Measurements from ENCODE around the gene MZT2B.

- TF ChIP-seq ETS1 (IDR thresholded peaks at IDR 0.05) (no peak), POLR2AphosphoS5 (IDR thresholded peaks at IDR 0.05; ENCODE audit: low read depth) (no peak), REST (IDR thresholded peaks at IDR 0.05; ENCODE audit: unreplicated experiment) (no peak), EZH2phosphoT487 (IDR thresholded peaks at IDR 0.05; ENCODE audit: unreplicated experiment) (no peak), EZH2 (IDR thresholded peaks at IDR 0.05; ENCODE audit: low read depth, unreplicated experiment) (no peak), ZNF331 (CRISPR knock-in tag; IDR thresholded peaks at IDR 0.05; ENCODE audit: low read depth) (no peak), JUNB (IDR thresholded peaks at IDR 0.05; ENCODE audit: unreplicated experiment) (no peak), CREB1 (CRISPR knock-in tag; IDR thresholded peaks at IDR 0.05; ENCODE audit: low read depth) (no peak), STAT1 (IDR thresholded peaks at IDR 0.05; ENCODE audit: unreplicated experiment) (no peak), ZNF114 (CRISPR knock-in tag; IDR thresholded peaks at IDR 0.05) (no peak)
- TF ChIP-seq, protein P1, sequence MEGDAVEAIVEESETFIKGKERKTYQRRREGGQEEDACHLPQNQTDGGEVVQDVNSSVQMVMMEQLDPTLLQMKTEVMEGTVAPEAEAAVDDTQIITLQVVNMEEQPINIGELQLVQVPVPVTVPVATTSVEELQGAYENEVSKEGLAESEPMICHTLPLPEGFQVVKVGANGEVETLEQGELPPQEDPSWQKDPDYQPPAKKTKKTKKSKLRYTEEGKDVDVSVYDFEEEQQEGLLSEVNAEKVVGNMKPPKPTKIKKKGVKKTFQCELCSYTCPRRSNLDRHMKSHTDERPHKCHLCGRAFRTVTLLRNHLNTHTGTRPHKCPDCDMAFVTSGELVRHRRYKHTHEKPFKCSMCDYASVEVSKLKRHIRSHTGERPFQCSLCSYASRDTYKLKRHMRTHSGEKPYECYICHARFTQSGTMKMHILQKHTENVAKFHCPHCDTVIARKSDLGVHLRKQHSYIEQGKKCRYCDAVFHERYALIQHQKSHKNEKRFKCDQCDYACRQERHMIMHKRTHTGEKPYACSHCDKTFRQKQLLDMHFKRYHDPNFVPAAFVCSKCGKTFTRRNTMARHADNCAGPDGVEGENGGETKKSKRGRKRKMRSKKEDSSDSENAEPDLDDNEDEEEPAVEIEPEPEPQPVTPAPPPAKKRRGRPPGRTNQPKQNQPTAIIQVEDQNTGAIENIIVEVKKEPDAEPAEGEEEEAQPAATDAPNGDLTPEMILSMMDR (conservative IDR thresholded peaks at IDR 0.05; ENCODE audit: low read depth in 2 of 2), result no peak
- TF ChIP-seq, protein P2, sequence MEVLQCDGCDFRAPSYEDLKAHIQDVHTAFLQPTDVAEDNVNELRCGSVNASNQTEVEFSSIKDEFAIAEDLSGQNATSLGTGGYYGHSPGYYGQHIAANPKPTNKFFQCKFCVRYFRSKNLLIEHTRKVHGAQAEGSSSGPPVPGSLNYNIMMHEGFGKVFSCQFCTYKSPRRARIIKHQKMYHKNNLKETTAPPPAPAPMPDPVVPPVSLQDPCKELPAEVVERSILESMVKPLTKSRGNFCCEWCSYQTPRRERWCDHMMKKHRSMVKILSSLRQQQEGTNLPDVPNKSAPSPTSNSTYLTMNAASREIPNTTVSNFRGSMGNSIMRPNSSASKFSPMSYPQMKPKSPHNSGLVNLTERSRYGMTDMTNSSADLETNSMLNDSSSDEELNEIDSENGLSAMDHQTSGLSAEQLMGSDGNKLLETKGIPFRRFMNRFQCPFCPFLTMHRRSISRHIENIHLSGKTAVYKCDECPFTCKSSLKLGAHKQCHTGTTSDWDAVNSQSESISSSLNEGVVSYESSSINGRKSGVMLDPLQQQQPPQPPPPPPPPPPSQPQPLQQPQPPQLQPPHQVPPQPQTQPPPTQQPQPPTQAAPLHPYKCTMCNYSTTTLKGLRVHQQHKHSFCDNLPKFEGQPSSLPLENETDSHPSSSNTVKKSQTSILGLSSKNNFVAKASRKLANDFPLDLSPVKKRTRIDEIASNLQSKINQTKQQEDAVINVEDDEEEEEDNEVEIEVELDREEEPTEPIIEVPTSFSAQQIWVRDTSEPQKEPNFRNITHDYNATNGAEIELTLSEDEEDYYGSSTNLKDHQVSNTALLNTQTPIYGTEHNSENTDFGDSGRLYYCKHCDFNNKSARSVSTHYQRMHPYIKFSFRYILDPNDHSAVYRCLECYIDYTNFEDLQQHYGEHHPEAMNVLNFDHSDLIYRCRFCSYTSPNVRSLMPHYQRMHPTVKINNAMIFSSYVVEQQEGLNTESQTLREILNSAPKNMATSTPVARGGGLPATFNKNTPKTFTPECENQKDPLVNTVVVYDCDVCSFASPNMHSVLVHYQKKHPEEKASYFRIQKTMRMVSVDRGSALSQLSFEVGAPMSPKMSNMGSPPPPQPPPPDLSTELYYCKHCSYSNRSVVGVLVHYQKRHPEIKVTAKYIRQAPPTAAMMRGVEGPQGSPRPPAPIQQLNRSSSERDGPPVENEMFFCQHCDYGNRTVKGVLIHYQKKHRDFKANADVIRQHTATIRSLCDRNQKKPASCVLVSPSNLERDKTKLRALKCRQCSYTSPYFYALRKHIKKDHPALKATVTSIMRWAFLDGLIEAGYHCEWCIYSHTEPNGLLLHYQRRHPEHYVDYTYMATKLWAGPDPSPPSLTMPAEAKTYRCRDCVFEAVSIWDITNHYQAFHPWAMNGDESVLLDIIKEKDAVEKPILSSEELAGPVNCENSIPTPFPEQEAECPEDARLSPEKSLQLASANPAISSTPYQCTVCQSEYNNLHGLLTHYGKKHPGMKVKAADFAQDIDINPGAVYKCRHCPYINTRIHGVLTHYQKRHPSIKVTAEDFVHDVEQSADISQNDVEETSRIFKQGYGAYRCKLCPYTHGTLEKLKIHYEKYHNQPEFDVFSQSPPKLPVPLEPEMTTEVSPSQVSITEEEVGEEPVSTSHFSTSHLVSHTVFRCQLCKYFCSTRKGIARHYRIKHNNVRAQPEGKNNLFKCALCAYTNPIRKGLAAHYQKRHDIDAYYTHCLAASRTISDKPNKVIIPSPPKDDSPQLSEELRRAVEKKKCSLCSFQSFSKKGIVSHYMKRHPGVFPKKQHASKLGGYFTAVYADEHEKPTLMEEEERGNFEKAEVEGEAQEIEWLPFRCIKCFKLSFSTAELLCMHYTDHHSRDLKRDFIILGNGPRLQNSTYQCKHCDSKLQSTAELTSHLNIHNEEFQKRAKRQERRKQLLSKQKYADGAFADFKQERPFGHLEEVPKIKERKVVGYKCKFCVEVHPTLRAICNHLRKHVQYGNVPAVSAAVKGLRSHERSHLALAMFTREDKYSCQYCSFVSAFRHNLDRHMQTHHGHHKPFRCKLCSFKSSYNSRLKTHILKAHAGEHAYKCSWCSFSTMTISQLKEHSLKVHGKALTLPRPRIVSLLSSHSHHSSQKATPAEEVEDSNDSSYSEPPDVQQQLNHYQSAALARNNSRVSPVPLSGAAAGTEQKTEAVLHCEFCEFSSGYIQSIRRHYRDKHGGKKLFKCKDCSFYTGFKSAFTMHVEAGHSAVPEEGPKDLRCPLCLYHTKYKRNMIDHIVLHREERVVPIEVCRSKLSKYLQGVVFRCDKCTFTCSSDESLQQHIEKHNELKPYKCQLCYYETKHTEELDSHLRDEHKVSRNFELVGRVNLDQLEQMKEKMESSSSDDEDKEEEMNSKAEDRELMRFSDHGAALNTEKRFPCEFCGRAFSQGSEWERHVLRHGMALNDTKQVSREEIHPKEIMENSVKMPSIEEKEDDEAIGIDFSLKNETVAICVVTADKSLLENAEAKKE (CRISPR knock-in tag; IDR thresholded peaks at IDR 0.05), result no peak
These were observed 25.4 kb upstream of the MZT2B start for GRCh38 chr2:130156624-130157004.

All from GM23338 (cell line).